WTC11 (cell line): ENCODE results near the gene BIVM. TPM values are rescaled to one million over a fixed set of nuclear protein-coding genes. Genes with fewer than 3 reads are reported as not detected.

Source experiments
- ATAC-seq: fragments of 200-7000 bp; cut with Tn5 transposase; 2 replicates; pipeline ENCODE4 v1.10.0; 2021; ENCODE audit warnings: mild to moderate bottlenecking, moderate library complexity
- CTCF ChIA-PET: fragments of 300-600 bp; sonication (Branson Sonifier 250); formaldehyde crosslinking; loops from one replicate; lab custom pipeline; 2021; ENCODE audit warnings: antibody characterized with exemption; lab: Charles Lee
- POLR2A ChIA-PET: fragments of 350-600 bp; sonication (Branson Sonifier 250); formaldehyde crosslinking; loops from one replicate; lab custom pipeline; 2021; ENCODE audit warnings: antibody characterized with exemption; lab: Charles Lee
- DNase-seq: peaks from one replicate; pipeline ENCODE4 v3.0.0; 2021; ENCODE audit warnings: low spot score
- H3K27ac Mint-ChIP-seq: 2 replicates; pipeline ENCODE4 v1.8.0; 2021; ENCODE audit warnings: mixed read lengths
- H3K27me3 Mint-ChIP-seq: 2 replicates; pipeline ENCODE4 v1.8.0; 2021; ENCODE audit warnings: low read depth, mild to moderate bottlenecking, moderate library complexity, mixed read lengths
- H3K36me3 Mint-ChIP-seq: 2 replicates; pipeline ENCODE4 v1.8.0; 2021; ENCODE audit warnings: mixed read lengths
- H3K4me1 Mint-ChIP-seq: 2 replicates; pipeline ENCODE4 v1.8.0; 2022; ENCODE audit warnings: mixed read lengths
- H3K4me3 Mint-ChIP-seq: 2 replicates; pipeline ENCODE4 v1.8.0; 2021; ENCODE audit warnings: mild to moderate bottlenecking, moderate library complexity, mixed read lengths
- H3K9me3 Mint-ChIP-seq: 2 replicates; pipeline ENCODE4 v1.8.0; 2021; ENCODE audit warnings: mixed read lengths
- CBFB ChIP-seq: sonication (generic); formaldehyde crosslinking; IDR thresholded peaks from 2 replicates; pipeline ENCODE4 v1.8.1; 2022; ENCODE audit warnings: mild to moderate bottlenecking, low read depth, missing genetic modification reagents
- GRHL2 ChIP-seq: fragments of 250-450 bp; sonication (Bioruptor Pico); IDR thresholded peaks from 2 replicates; pipeline ENCODE4 v1.8.0; 2022; ENCODE audit warnings: mild to moderate bottlenecking, moderate library complexity; ENCODE audit not compliant: insufficient replicate concordance, severe bottlenecking
- NFE2L1 ChIP-seq: sonication (generic); formaldehyde crosslinking; IDR thresholded peaks from 2 replicates; pipeline ENCODE4 v1.8.1; 2023; ENCODE audit warnings: missing genetic modification reagents
- OVOL2 ChIP-seq: fragments of 250-450 bp; sonication (Bioruptor Pico); IDR thresholded peaks from 2 replicates; pipeline ENCODE4 v1.9.0; 2021; ENCODE audit warnings: mild to moderate bottlenecking, borderline replicate concordance
- SOX15 ChIP-seq: fragments of 250-450 bp; sonication (Bioruptor Pico); IDR thresholded peaks from 2 replicates; pipeline ENCODE4 v1.9.0; 2021; ENCODE audit warnings: mild to moderate bottlenecking
- TP53 ChIP-seq: sonication (generic); formaldehyde crosslinking; IDR thresholded peaks from 2 replicates; pipeline ENCODE4 v1.8.1; 2023; ENCODE audit warnings: mild to moderate bottlenecking, missing genetic modification reagents
- ZBTB21 ChIP-seq: sonication (generic); formaldehyde crosslinking; IDR thresholded peaks from 2 replicates; pipeline ENCODE4 v1.8.1; 2023; ENCODE audit warnings: mild to moderate bottlenecking, missing genetic modification reagents, borderline replicate concordance
- ZNF121 ChIP-seq: sonication (generic); formaldehyde crosslinking; IDR thresholded peaks from 2 replicates; pipeline ENCODE4 v1.8.0; 2023; ENCODE audit warnings: missing genetic modification reagents
- ZNF138 ChIP-seq: sonication (generic); formaldehyde crosslinking; conservative IDR thresholded peaks from 2 replicates; pipeline ENCODE4 v1.8.1; 2022; ENCODE audit warnings: mild to moderate bottlenecking, moderate library complexity, missing genetic modification reagents
- ZNF219 ChIP-seq: sonication (generic); formaldehyde crosslinking; IDR thresholded peaks from 2 replicates; pipeline ENCODE4 v1.8.0; 2023; ENCODE audit warnings: missing genetic modification reagents, mild to moderate bottlenecking, borderline replicate concordance
- ZNF671 ChIP-seq: fragments of 250-450 bp; sonication (Bioruptor Pico); IDR thresholded peaks from 2 replicates; pipeline ENCODE4 v1.8.0; 2021; ENCODE audit warnings: mild to moderate bottlenecking
- total RNA-seq: library from RNA; stranded (reverse); gene quantifications from 3 replicates; pipeline ENCODE4 v1.2.3, GENCODE V29; 2021
- TF ChIP-seq, protein P1 (sequence below): fragments of 250-450 bp; sonication (Bioruptor Pico); conservative IDR thresholded peaks from 2 replicates; pipeline ENCODE4 v1.9.0; 2021; ENCODE audit warnings: mild to moderate bottlenecking
- TF ChIP-seq, protein P2 (sequence below): sonication (generic); formaldehyde crosslinking; IDR thresholded peaks from 2 replicates; pipeline ENCODE4 v1.8.1; 2022; ENCODE audit warnings: mild to moderate bottlenecking, missing genetic modification reagents, moderate library complexity, borderline replicate concordance
- TF ChIP-seq, protein P3 (sequence below): sonication (generic); formaldehyde crosslinking; conservative IDR thresholded peaks from 2 replicates; pipeline ENCODE4 v1.8.1; 2023; ENCODE audit warnings: mild to moderate bottlenecking, low read depth, missing genetic modification reagents, moderate library complexity
- TF ChIP-seq, protein P4 (sequence below): sonication (generic); formaldehyde crosslinking; IDR thresholded peaks from 2 replicates; pipeline ENCODE4 v1.8.1; 2023; ENCODE audit warnings: mild to moderate bottlenecking, missing genetic modification reagents, moderate library complexity
- TF ChIP-seq, protein P5 (sequence below): sonication (generic); formaldehyde crosslinking; IDR thresholded peaks from 2 replicates; pipeline ENCODE4 v1.8.0; 2022; ENCODE audit warnings: mild to moderate bottlenecking, missing genetic modification reagents
- TF ChIP-seq, protein P6 (sequence below): fragments of 250-450 bp; sonication (Bioruptor Pico); IDR thresholded peaks from 2 replicates; pipeline ENCODE4 v1.9.0; 2021; ENCODE audit warnings: moderate library complexity, mild to moderate bottlenecking, inconsistent platforms, borderline replicate concordance
- TF ChIP-seq, protein P7 (sequence below): fragments of 250-450 bp; sonication (Bioruptor Pico); IDR thresholded peaks from 2 replicates; pipeline ENCODE4 v1.9.0; 2021; ENCODE audit warnings: mild to moderate bottlenecking
- TF ChIP-seq, protein P8 (sequence below): sonication (generic); formaldehyde crosslinking; IDR thresholded peaks from 2 replicates; pipeline ENCODE4 v1.8.0; 2022; ENCODE audit warnings: missing genetic modification reagents

BIVM gene
- total RNA-seq, 1 experiment from 2014 or later: 10.2 TPM

DNA sequence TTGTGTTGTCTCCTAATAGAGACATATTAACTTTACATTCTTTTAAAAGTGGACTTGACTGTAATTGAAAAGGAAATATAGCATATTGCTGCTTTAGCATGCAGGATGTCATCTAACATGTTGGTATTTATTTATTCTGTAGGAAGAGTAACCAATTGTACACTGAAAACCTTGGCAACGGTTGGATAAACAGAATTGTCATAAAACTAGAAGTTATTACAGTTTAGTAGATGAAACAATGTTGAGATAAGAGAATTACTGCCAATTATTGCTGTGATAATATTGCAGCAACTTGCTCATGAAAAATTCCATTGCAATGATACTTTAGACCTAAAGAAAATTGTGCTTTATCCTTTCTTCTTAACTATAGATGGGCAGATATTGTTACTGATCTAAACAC is 39.4 kb downstream of the BIVM start:
- Mint-ChIP-seq H3K27me3 (no peaks in the 10 kb centered on the region), H3K4me1 (no peaks in the 10 kb centered on the region), H3K4me3 (no peak overlapping the region), H3K27ac (no peak overlapping the region), H3K36me3 (no peaks in the 10 kb centered on the region), H3K9me3 (no peaks in the 10 kb centered on the region)
- no peak for TF ChIP-seq GRHL2 (CRISPR knock-in tag)
- TF ChIP-seq, protein P1, sequence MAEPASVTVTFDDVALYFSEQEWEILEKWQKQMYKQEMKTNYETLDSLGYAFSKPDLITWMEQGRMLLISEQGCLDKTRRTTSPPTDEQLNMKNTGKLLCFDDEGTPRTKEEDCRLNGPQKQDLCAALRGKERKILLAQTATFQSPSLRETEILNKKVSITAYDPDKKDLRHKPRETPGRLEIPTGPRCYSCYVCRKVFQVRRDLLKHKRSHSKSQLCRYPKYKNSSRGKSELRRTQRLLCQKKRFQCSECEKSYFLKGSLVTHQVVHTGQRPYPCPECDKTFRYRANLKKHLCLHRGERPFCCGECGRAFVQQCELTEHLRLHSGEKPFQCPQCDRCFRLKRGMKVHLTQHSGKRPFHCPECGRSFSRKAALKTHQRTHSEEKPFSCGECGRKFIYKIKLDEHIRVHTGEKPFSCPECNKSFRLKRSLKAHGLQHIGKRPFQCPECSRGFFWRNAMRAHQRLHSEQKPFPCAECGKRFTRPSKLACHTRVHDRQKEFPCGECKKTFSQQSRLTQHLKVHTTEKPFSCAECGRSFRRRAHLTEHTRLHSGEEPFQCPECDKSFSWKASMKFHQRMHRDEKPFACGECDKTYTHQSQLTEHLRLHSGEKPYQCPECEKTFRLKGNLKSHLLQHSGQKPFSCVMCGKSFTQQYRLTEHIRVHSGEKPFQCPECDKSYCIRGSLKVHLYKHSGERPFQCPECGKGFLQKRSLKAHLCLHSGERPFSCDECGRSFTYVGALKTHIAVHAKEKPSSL (CRISPR knock-in tag): no peak
- TF ChIP-seq, protein P2, sequence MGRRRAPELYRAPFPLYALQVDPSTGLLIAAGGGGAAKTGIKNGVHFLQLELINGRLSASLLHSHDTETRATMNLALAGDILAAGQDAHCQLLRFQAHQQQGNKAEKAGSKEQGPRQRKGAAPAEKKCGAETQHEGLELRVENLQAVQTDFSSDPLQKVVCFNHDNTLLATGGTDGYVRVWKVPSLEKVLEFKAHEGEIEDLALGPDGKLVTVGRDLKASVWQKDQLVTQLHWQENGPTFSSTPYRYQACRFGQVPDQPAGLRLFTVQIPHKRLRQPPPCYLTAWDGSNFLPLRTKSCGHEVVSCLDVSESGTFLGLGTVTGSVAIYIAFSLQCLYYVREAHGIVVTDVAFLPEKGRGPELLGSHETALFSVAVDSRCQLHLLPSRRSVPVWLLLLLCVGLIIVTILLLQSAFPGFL (CRISPR knock-in tag): no peak
- TF ChIP-seq, protein P3, sequence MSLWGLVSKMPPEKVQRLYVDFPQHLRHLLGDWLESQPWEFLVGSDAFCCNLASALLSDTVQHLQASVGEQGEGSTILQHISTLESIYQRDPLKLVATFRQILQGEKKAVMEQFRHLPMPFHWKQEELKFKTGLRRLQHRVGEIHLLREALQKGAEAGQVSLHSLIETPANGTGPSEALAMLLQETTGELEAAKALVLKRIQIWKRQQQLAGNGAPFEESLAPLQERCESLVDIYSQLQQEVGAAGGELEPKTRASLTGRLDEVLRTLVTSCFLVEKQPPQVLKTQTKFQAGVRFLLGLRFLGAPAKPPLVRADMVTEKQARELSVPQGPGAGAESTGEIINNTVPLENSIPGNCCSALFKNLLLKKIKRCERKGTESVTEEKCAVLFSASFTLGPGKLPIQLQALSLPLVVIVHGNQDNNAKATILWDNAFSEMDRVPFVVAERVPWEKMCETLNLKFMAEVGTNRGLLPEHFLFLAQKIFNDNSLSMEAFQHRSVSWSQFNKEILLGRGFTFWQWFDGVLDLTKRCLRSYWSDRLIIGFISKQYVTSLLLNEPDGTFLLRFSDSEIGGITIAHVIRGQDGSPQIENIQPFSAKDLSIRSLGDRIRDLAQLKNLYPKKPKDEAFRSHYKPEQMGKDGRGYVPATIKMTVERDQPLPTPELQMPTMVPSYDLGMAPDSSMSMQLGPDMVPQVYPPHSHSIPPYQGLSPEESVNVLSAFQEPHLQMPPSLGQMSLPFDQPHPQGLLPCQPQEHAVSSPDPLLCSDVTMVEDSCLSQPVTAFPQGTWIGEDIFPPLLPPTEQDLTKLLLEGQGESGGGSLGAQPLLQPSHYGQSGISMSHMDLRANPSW (CRISPR knock-in tag): no peak
- TF ChIP-seq CBFB (CRISPR knock-in tag): no peak
- TF ChIP-seq ZBTB21: no peak
- TF ChIP-seq TP53 (CRISPR knock-in tag): no peak
- TF ChIP-seq, protein P4, sequence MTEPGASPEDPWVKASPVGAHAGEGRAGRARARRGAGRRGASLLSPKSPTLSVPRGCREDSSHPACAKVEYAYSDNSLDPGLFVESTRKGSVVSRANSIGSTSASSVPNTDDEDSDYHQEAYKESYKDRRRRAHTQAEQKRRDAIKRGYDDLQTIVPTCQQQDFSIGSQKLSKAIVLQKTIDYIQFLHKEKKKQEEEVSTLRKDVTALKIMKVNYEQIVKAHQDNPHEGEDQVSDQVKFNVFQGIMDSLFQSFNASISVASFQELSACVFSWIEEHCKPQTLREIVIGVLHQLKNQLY (CRISPR knock-in tag): no peak
- TF ChIP-seq, protein P5, sequence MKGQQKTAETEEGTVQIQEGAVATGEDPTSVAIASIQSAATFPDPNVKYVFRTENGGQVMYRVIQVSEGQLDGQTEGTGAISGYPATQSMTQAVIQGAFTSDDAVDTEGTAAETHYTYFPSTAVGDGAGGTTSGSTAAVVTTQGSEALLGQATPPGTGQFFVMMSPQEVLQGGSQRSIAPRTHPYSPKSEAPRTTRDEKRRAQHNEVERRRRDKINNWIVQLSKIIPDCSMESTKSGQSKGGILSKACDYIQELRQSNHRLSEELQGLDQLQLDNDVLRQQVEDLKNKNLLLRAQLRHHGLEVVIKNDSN (CRISPR knock-in tag): no peak
- TF ChIP-seq, protein P6, sequence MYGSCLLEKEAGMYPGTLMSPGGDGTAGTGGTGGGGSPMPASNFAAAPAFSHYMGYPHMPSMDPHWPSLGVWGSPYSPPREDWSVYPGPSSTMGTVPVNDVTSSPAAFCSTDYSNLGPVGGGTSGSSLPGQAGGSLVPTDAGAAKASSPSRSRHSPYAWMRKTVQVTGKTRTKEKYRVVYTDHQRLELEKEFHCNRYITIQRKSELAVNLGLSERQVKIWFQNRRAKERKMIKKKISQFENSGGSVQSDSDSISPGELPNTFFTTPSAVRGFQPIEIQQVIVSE (CRISPR knock-in tag): no peak
- TF ChIP-seq OVOL2 (CRISPR knock-in tag): no peak
- TF ChIP-seq NFE2L1 (CRISPR knock-in tag): no peak
- ChIA-PET CTCF (no interaction called here), POLR2A (no interaction called here)
- ATAC-seq (no peak), DNase-seq (no peak)

DNA sequence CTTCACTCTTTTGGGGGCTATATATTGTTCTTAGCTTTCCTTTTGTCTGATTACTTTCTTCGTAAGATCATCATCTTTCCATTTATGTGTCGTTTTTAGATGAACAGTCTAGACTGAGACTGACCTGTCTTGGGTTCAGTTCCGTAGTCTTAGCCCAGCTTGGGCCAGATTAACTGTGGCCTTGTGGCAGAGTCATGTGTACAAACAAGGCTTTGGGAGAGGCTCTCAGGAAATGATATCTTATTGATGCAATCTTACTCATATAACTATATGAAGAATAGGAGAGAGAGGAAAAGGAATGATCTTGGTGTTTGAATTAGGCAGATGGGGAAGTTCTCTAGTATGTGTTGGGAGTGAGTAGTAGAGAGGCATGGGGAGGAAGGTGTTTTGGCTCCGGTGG is 40.1 kb downstream of the BIVM start:
- DNase-seq (no peak), ATAC-seq (no peak)
- ChIA-PET POLR2A (no interaction called here), CTCF (no interaction called here)
- Mint-ChIP-seq H3K27me3 (no peaks in the 10 kb centered on the region), H3K4me3 (no peak overlapping the region), H3K9me3 (no peaks in the 10 kb centered on the region), H3K4me1 (no peaks in the 10 kb centered on the region), H3K27ac (no peak overlapping the region), H3K36me3 (no peaks in the 10 kb centered on the region)
- TF ChIP-seq ZNF219 (CRISPR knock-in tag): no peak
- TF ChIP-seq, protein P7, sequence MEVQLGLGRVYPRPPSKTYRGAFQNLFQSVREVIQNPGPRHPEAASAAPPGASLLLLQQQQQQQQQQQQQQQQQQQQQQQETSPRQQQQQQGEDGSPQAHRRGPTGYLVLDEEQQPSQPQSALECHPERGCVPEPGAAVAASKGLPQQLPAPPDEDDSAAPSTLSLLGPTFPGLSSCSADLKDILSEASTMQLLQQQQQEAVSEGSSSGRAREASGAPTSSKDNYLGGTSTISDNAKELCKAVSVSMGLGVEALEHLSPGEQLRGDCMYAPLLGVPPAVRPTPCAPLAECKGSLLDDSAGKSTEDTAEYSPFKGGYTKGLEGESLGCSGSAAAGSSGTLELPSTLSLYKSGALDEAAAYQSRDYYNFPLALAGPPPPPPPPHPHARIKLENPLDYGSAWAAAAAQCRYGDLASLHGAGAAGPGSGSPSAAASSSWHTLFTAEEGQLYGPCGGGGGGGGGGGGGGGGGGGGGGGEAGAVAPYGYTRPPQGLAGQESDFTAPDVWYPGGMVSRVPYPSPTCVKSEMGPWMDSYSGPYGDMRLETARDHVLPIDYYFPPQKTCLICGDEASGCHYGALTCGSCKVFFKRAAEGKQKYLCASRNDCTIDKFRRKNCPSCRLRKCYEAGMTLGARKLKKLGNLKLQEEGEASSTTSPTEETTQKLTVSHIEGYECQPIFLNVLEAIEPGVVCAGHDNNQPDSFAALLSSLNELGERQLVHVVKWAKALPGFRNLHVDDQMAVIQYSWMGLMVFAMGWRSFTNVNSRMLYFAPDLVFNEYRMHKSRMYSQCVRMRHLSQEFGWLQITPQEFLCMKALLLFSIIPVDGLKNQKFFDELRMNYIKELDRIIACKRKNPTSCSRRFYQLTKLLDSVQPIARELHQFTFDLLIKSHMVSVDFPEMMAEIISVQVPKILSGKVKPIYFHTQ (CRISPR knock-in tag): no peak
- TF ChIP-seq, protein P2 (CRISPR knock-in tag): no peak
- no peak for TF ChIP-seq ZNF121 (CRISPR knock-in tag)
- TF ChIP-seq, protein P8, sequence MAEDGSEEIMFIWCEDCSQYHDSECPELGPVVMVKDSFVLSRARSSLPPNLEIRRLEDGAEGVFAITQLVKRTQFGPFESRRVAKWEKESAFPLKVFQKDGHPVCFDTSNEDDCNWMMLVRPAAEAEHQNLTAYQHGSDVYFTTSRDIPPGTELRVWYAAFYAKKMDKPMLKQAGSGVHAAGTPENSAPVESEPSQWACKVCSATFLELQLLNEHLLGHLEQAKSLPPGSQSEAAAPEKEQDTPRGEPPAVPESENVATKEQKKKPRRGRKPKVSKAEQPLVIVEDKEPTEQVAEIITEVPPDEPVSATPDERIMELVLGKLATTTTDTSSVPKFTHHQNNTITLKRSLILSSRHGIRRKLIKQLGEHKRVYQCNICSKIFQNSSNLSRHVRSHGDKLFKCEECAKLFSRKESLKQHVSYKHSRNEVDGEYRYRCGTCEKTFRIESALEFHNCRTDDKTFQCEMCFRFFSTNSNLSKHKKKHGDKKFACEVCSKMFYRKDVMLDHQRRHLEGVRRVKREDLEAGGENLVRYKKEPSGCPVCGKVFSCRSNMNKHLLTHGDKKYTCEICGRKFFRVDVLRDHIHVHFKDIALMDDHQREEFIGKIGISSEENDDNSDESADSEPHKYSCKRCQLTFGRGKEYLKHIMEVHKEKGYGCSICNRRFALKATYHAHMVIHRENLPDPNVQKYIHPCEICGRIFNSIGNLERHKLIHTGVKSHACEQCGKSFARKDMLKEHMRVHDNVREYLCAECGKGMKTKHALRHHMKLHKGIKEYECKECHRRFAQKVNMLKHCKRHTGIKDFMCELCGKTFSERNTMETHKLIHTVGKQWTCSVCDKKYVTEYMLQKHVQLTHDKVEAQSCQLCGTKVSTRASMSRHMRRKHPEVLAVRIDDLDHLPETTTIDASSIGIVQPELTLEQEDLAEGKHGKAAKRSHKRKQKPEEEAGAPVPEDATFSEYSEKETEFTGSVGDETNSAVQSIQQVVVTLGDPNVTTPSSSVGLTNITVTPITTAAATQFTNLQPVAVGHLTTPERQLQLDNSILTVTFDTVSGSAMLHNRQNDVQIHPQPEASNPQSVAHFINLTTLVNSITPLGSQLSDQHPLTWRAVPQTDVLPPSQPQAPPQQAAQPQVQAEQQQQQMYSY (CRISPR knock-in tag): no peak
- no peak for TF ChIP-seq SOX15 (CRISPR knock-in tag)
- no peak for TF ChIP-seq ZNF671
- TF ChIP-seq TP53 (CRISPR knock-in tag): no peak
- TF ChIP-seq ZNF138 (CRISPR knock-in tag): no peak
